ENCODE measurements around the gene TUBB4A.

Gene TUBB4A

DNA sequence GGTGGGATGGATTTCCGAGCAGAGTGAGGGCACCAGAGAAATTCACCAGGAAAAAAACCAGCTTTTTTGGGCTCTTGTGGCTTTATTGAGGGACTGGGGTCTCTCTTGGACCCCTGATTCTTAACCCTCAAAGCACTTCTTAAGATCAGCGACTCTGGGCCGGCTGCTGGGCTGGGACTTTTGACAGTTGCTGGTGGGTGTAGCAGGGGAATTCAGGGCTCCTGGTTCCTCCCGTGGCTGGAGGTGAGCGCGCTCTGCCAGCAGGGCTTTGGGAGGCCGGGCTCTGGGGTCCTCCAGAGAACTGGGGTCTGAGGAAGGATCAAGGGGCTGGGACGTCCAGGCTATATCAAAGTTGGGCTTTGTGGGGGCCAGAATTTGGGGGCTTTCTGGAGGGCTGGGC, 34.7 kb downstream of the TUBB4A start:
- Histone ChIP-seq H2BK5ac (ENCODE audit: low read depth, low read length, poor library complexity, severe bottlenecking) (no peak overlapping the region), H2BK12ac (ENCODE audit: low read length in 2 of 2) (no peak overlapping the region), H4K8ac (ENCODE audit: low read length) (no peak overlapping the region), H2AFZ (ENCODE audit: low read depth, low read length) (no peak overlapping the region), H3K18ac (ENCODE audit: low read depth in 1 of 2, low read length in 2 of 2) (no peak overlapping the region), H3K4ac (ENCODE audit: low read depth in 1 of 2, low read length in 2 of 2) (no peak overlapping the region), H2BK15ac (ENCODE audit: low read depth, poor library complexity, severe bottlenecking) (no peak overlapping the region), H3K4me1 (ENCODE audit: control insufficient read depth, insufficient read depth, low read depth, low read length) (peaks cover 17% of the 10 kb centered on the region), H3K27ac (ENCODE audit: low read length, poor library complexity, severe bottlenecking) (no peak overlapping the region), H3K23ac (ENCODE audit: low read length in 2 of 2) (no peak overlapping the region), H4K91ac (ENCODE audit: low read length) (no peak overlapping the region), H3K79me1 (replicated peaks; ENCODE audit: low read length, poor library complexity, severe bottlenecking) (no peaks in the 10 kb centered on the region), H2BK120ac (ENCODE audit: low read depth, low read length) (no peak overlapping the region), H3K4me2 (ENCODE audit: low read length, poor library complexity, severe bottlenecking) (no peak overlapping the region), H3K14ac (ENCODE audit: low read length in 2 of 2) (no peak overlapping the region), H3K9me3 (ENCODE audit: control insufficient read depth, low read length) (no peaks in the 10 kb centered on the region), H3K36me3 (ENCODE audit: control insufficient read depth in 1 of 2, insufficient read depth in 2 of 2, low read depth in 1 of 2, low read length in 2 of 2) (peaks cover 0 to 19% of the 10 kb centered on the region in 2 experiments), H3K27me3 (ENCODE audit: control insufficient read depth in 1 of 2, insufficient read depth in 1 of 2, low read length in 2 of 2) (peaks cover 4 to 63% of the 10 kb centered on the region in 2 experiments), H3K4me3 (ENCODE audit: insufficient read depth in 1 of 2, low read depth in 1 of 2, low read length in 2 of 2) (no peak overlapping the region), H2AK5ac (ENCODE audit: low read length, severe bottlenecking) (no peak overlapping the region), H3K9ac (ENCODE audit: low read length) (no peak overlapping the region)
- DNase-seq: no peak
- WGBS: 76% methylated on average over 8 of the region's 8 CpGs

DNA sequence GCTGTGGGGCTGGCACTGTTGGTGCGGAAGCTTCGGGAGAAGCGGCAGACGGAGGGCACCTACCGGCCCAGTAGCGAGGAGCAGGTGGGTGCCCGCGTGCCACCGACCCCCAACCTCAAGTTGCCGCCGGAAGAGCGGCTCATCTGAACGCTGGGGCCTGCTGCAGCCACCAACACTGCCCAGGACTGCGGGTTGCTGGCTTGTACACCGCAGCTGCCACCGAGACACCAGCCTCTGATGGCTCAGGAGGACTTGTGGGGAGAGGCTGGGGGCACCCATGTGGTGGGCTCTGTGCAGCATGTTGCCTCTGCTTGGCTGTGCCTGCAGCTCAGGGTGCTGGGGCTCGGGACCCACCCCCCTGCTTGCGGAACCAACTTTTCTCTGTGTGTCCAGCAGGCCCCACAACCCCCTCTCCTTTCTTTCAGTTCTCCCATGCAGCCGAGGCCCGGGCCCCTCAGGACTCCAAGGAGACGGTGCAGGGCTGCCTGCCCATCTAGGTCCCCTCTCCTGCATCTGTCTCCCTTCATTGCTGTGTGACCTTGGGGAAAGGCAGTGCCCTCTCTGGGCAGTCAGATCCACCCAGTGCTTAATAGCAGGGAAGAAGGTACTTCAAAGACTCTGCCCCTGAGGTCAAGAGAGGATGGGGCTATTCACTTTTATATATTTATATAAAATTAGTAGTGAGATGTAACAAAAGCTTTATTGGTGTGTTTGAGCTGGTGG, 35.4 kb downstream of the TUBB4A start:
- no peak overlapping the region for H3K27ac ChIP-seq (ENCODE audit: low read length, poor library complexity, severe bottlenecking)
- H4K91ac ChIP-seq (ENCODE audit: low read length): no peak overlapping the region
- no peak overlapping the region for H4K8ac ChIP-seq (ENCODE audit: low read length)
- DNase-seq: no peak
- H3K23ac ChIP-seq (ENCODE audit: low read length in 2 of 2): no peak overlapping the region
- H3K9ac ChIP-seq (ENCODE audit: low read length): no peak overlapping the region
- no peak overlapping the region for H3K14ac ChIP-seq (ENCODE audit: low read length in 2 of 2)
- no peak overlapping the region for H2BK12ac ChIP-seq (ENCODE audit: low read length in 2 of 2)
- no peak overlapping the region for H2BK120ac ChIP-seq (ENCODE audit: low read depth, low read length)
- H3K18ac ChIP-seq (ENCODE audit: low read depth in 1 of 2, low read length in 2 of 2): no peak overlapping the region
- 96% methylated on average over 21 of the region's 21 CpGs for WGBS
- H2BK5ac ChIP-seq (ENCODE audit: low read depth, low read length, poor library complexity, severe bottlenecking): no peak overlapping the region
- H2AFZ ChIP-seq (ENCODE audit: low read depth, low read length): no peak overlapping the region
- no peaks in the 10 kb centered on the region for H3K9me3 ChIP-seq (ENCODE audit: control insufficient read depth, low read length)
- H3K4ac ChIP-seq (ENCODE audit: low read depth in 1 of 2, low read length in 2 of 2): no peak overlapping the region
- H3K36me3 ChIP-seq (ENCODE audit: control insufficient read depth in 1 of 2, insufficient read depth in 2 of 2, low read depth in 1 of 2, low read length in 2 of 2): peaks cover 0 to 19% of the 10 kb centered on the region in 2 experiments
- no peak overlapping the region for H3K4me2 ChIP-seq (ENCODE audit: low read length, poor library complexity, severe bottlenecking)
- no peak overlapping the region for H3K4me3 ChIP-seq (ENCODE audit: insufficient read depth in 1 of 2, low read depth in 1 of 2, low read length in 2 of 2)
- H3K27me3 ChIP-seq (ENCODE audit: control insufficient read depth in 1 of 2, insufficient read depth in 1 of 2, low read length in 2 of 2): peaks cover 4 to 66% of the 10 kb centered on the region in 2 experiments
- H2AK5ac ChIP-seq (ENCODE audit: low read length, severe bottlenecking): no peak overlapping the region
- no peak overlapping the region for H2BK15ac ChIP-seq (ENCODE audit: low read depth, poor library complexity, severe bottlenecking)
- no peaks in the 10 kb centered on the region for H3K79me1 ChIP-seq (replicated peaks; ENCODE audit: low read length, poor library complexity, severe bottlenecking)
- H3K4me1 ChIP-seq (ENCODE audit: control insufficient read depth, insufficient read depth, low read depth, low read length): peaks cover 17% of the 10 kb centered on the region

DNA sequence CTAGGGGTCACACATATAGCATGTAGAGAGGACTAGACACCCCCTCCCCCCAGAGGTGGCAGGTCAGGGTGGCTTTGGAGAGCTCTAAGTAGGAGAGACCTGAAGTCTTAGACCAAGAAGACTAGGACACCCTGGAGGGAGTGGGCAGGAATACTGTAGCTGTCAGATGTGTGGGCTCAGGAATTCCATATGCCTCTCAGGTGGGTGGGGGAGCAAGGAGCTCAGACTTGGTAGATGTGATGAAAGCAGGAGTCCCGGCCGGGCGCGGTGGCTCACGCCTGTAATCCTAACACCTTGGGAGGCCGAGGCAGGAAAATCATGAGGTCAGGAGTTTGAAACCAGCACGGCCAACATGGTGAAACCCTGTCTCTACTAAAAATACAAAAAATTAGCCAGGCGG, 36.4 kb downstream of the TUBB4A start:
- Histone ChIP-seq H4K91ac (ENCODE audit: low read length) (no peak overlapping the region), H3K27ac (ENCODE audit: low read length, poor library complexity, severe bottlenecking) (no peak overlapping the region), H3K27me3 (ENCODE audit: control insufficient read depth in 1 of 2, insufficient read depth in 1 of 2, low read length in 2 of 2) (peaks cover 4 to 60% of the 10 kb centered on the region in 2 experiments), H2BK15ac (ENCODE audit: low read depth, poor library complexity, severe bottlenecking) (no peak overlapping the region), H2BK120ac (ENCODE audit: low read depth, low read length) (no peak overlapping the region), H3K36me3 (ENCODE audit: control insufficient read depth in 1 of 2, insufficient read depth in 2 of 2, low read depth in 1 of 2, low read length in 2 of 2) (peaks cover 0 to 19% of the 10 kb centered on the region in 2 experiments), H2BK5ac (ENCODE audit: low read depth, low read length, poor library complexity, severe bottlenecking) (no peak overlapping the region), H3K79me1 (replicated peaks; ENCODE audit: low read length, poor library complexity, severe bottlenecking) (no peaks in the 10 kb centered on the region), H4K8ac (ENCODE audit: low read length) (no peak overlapping the region), H2AFZ (ENCODE audit: low read depth, low read length) (no peak overlapping the region), H2BK12ac (ENCODE audit: low read length in 2 of 2) (no peak overlapping the region), H3K9me3 (ENCODE audit: control insufficient read depth, low read length) (no peaks in the 10 kb centered on the region), H3K23ac (ENCODE audit: low read length in 2 of 2) (no peak overlapping the region), H3K9ac (ENCODE audit: low read length) (no peak overlapping the region), H2AK5ac (ENCODE audit: low read length, severe bottlenecking) (no peak overlapping the region), H3K14ac (ENCODE audit: low read length in 2 of 2) (no peak overlapping the region), H3K4me1 (ENCODE audit: control insufficient read depth, insufficient read depth, low read depth, low read length) (peaks cover 17% of the 10 kb centered on the region), H3K4me3 (ENCODE audit: insufficient read depth in 1 of 2, low read depth in 1 of 2, low read length in 2 of 2) (no peak overlapping the region), H3K18ac (ENCODE audit: low read depth in 1 of 2, low read length in 2 of 2) (no peak overlapping the region), H3K4ac (ENCODE audit: low read depth in 1 of 2, low read length in 2 of 2) (no peak overlapping the region), H3K4me2 (ENCODE audit: low read length, poor library complexity, severe bottlenecking) (no peak overlapping the region)
- 91% methylated on average over 8 of the region's 8 CpGs for WGBS
- no peak for DNase-seq

- H3K79me1 ChIP-seq (replicated peaks; ENCODE audit: low read length, poor library complexity, severe bottlenecking): no peaks in the 10 kb centered on the region
- no peak overlapping the region for H3K4ac ChIP-seq (ENCODE audit: low read depth in 1 of 2, low read length in 2 of 2)
- H2BK15ac ChIP-seq (ENCODE audit: low read depth, poor library complexity, severe bottlenecking): no peak overlapping the region
- peaks cover 4 to 57% of the 10 kb centered on the region in 2 experiments for H3K27me3 ChIP-seq (ENCODE audit: control insufficient read depth in 1 of 2, insufficient read depth in 1 of 2, low read length in 2 of 2)
- no peak overlapping the region for H4K8ac ChIP-seq (ENCODE audit: low read length)
- no peak overlapping the region for H2BK120ac ChIP-seq (ENCODE audit: low read depth, low read length)
- no peak overlapping the region for H4K91ac ChIP-seq (ENCODE audit: low read length)
- H3K18ac ChIP-seq (ENCODE audit: low read depth in 1 of 2, low read length in 2 of 2): no peak overlapping the region
- H3K27ac ChIP-seq (ENCODE audit: low read length, poor library complexity, severe bottlenecking): no peak overlapping the region
- H3K23ac ChIP-seq (ENCODE audit: low read length in 2 of 2): no peak overlapping the region
- H3K9ac ChIP-seq (ENCODE audit: low read length): no peak overlapping the region
- H2BK12ac ChIP-seq (ENCODE audit: low read length in 2 of 2): no peak overlapping the region
- H3K36me3 ChIP-seq (ENCODE audit: control insufficient read depth in 1 of 2, insufficient read depth in 2 of 2, low read depth in 1 of 2, low read length in 2 of 2): peaks cover 0 to 19% of the 10 kb centered on the region in 2 experiments
- DNase-seq: no peak
- H2AK5ac ChIP-seq (ENCODE audit: low read length, severe bottlenecking): peak overlapping the region; percentile 29
- peak overlapping the region; percentile 67 for H3K4me2 ChIP-seq (ENCODE audit: low read length, poor library complexity, severe bottlenecking)
- H2AFZ ChIP-seq (ENCODE audit: low read depth, low read length): no peak overlapping the region
- H3K4me3 ChIP-seq (ENCODE audit: insufficient read depth in 1 of 2, low read depth in 1 of 2, low read length in 2 of 2): no peak overlapping the region
- H3K14ac ChIP-seq (ENCODE audit: low read length in 2 of 2): no peak overlapping the region
- 47% methylated on average over 9 of the region's 9 CpGs for WGBS
- H2BK5ac ChIP-seq (ENCODE audit: low read depth, low read length, poor library complexity, severe bottlenecking): no peak overlapping the region
- no peaks in the 10 kb centered on the region for H3K9me3 ChIP-seq (ENCODE audit: control insufficient read depth, low read length)
- peaks cover 17% of the 10 kb centered on the region for H3K4me1 ChIP-seq (ENCODE audit: control insufficient read depth, insufficient read depth, low read depth, low read length)
Observed at GRCh38 chr19:6465006-6465405, 37.1 kb downstream of the TUBB4A start.
